Astrocyte (in vitro differentiated cells and primary cell): Measurements from ENCODE around the gene SOX1.

Experiments used
- EZH2 ChIP-seq: IDR thresholded peaks from 2 replicates; pipeline ENCODE4 v1.6.1; 2012; ENCODE audit warnings: mild to moderate bottlenecking, low read length, inconsistent platforms; ENCODE audit not compliant: insufficient read depth
- TF ChIP-seq, protein P1 (sequence below): IDR thresholded peaks from 2 replicates; pipeline ENCODE4 v1.5.1; 2011; ENCODE audit warnings: low read depth, mild to moderate bottlenecking, inconsistent platforms, low read length, moderate library complexity; ENCODE audit not compliant: insufficient read depth

DNA sequence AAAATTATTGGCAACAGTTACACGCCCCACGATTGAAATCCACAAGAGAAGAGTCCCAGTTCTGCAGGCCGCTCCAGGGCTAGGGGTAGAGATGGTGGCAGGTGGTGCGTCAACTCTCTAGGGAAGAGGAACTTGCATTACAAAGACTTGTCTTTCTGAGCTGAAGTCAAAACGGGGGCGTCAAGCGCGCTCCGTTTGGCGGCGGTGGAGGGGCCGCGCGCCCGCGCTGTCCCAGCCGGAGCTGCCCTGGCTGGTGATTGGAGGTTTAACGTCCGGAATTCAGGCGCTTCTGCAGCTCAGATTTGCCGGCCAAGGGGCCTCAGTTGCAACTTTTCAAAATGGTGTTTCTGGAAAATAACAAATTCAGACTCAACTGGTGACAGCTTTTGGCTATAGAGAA lies 38.9 kb downstream of the SOX1 start:
- TF ChIP-seq, protein P1, sequence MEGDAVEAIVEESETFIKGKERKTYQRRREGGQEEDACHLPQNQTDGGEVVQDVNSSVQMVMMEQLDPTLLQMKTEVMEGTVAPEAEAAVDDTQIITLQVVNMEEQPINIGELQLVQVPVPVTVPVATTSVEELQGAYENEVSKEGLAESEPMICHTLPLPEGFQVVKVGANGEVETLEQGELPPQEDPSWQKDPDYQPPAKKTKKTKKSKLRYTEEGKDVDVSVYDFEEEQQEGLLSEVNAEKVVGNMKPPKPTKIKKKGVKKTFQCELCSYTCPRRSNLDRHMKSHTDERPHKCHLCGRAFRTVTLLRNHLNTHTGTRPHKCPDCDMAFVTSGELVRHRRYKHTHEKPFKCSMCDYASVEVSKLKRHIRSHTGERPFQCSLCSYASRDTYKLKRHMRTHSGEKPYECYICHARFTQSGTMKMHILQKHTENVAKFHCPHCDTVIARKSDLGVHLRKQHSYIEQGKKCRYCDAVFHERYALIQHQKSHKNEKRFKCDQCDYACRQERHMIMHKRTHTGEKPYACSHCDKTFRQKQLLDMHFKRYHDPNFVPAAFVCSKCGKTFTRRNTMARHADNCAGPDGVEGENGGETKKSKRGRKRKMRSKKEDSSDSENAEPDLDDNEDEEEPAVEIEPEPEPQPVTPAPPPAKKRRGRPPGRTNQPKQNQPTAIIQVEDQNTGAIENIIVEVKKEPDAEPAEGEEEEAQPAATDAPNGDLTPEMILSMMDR = no peak
- peak; percentile 35 for TF ChIP-seq EZH2
